Measurements from ENCODE around the gene TIMM29.

The TIMM29 gene

GRCh38 chr19:10928563-10929401 lies at the start of gene TIMM29, which contains the start of gene YIPF2:
Gene TIMM29, plus strand, starts transcription at chr19:10928811. Its CDS starts 12 bp downstream, at chr19:10928823.
Gene YIPF2, minus strand, starts transcription at chr19:10928639. Its CDS starts 229 bp downstream, at chr19:10928410.
- peak; percentile 99 for DNase-seq (ENCODE audit: low read depth)

DNA sequence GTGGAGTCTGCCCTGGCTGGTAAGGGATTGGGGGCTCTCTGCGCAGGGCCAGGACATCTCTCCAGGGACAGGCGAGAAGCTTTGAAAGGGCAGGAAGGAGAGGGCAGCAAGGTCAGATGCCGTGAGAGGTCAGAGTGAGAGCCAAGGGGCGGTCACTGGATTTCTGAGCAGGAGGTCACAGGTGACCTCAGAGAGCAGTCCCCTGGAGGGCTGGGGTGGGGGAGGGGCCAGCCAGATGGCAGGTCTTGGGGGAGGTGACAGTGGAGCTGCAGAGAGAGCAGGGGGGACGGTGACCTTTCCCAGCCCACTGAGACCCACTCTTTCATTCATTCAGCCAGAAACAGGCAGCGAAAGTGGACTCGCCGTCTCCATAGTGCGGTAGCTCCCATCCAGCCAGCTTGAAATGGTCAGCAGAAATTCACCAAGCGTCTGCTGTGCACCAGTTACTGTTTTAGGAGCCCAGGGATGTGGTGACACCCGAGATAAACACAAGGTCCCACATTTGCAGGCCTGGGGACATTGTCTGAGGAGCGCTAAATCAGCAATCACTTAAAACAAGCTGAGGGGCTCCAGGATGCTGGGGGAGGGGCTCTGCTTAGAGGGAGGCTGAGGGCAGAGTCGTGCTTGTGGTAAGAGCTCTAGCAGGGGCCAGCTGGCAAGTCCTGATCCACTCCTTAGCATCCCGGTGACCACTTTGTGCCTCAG lies 47.1 kb upstream of the TIMM29 start:
- DNase-seq (ENCODE audit: low read depth): no peak

DNA sequence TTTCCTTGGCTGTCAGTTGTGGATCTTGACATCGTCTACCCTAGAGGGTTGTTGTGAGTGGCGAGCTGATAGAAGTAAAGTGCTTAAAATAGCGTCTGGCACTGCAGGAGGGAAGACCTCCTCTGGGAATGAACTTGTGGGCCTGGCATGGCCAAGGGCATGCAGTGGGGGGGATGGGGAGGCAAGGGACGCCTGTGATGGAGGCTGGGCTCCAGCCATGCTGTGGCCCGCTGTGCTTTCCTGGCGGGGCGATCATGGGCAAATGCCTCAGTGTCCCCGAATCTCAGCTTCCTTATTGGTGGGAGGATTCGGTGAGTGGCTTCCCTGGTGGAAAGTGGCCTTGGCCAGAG lies 46.5 kb upstream of the TIMM29 start:
- no peak for DNase-seq (ENCODE audit: low read depth)

- peak; percentile 73 for DNase-seq (ENCODE audit: low read depth)
These were observed 44.3 kb upstream of the TIMM29 start for GRCh38 chr19:10884274-10884673.

GRCh38 chr19:10885201-10886169 lies 43.1 kb upstream of the TIMM29 start:
- DNase-seq (ENCODE audit: low read depth): no peak

DNA sequence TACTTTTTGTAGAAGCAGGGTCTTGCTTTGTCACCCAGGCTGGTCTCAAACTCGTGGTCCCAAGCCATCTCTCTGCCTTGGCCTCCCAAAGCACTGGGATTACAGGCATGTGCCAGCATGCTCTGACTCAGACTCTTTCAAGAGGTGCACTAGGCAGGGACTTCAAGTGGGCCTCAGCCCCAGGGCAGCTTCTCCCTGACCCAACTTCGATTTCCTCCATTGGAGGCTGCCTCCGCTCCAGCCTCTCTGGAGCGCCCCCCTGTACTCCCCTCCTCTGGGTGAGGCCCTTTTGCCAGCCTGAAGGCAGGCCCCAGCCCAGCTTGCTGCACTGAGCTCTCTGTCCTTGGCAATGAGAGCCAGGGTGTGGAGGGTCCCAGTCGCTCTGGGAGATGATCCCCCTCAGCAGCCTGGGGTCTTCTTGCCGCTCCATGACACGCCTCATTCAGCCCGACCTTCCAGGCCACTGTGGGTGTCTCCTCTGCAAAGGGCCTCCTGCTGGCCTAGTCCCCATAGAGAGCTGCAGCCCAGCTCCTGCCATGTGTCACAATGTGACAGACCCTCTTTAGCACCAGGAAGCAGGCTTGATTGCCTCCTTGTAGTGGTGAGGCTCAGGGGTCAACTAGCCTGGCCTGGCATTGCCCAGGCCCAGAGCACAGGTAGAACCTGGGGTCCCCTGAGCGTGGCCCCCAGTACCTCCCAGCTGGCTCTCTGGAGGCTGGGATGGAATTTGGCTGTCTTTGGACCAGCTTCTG lies 40.8 kb upstream of the TIMM29 start:
- peak; percentile 31 for DNase-seq (ENCODE audit: low read depth)

GRCh38 chr19:10888421-10888866 lies 40.2 kb upstream of the TIMM29 start:
- no peak for DNase-seq (ENCODE audit: low read depth)

- DNase-seq (ENCODE audit: low read depth): no peak
These were observed 38.7 kb upstream of the TIMM29 start for GRCh38 chr19:10889880-10890279.

DNA sequence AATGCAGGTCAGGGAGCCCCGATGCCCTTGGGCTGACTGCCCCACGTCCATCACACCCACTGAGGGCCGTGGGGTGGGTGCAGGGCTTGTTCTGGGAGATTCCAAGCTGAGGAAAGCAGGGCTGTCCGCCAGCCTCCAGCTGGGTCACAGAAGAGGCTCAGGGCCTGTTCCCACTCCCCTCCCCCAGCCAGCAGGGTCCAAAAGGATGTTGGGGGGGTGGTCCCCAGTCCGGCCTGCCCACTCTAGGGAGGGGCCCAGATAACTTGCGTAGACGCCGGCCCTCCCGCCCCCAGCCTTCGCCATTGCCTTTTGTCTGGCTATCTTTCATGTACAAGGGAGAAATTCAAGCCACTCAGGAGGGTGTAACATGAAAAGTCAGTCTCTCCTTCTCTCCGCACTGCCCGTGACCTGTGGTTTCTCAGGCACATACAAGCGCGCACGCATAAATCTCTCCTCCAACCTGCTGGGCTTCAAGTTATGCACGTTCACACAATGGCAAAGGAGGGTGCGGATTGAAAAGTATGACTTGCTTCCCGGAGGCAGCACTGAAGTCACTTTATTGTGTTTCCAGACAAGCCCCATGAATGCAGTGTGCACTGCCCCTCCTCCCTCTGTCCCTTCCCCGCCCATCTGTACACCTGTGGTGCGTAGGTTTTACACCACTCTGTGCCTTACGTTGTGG lies 37.1 kb upstream of the TIMM29 start:
- no peak for DNase-seq (ENCODE audit: low read depth)

DNA sequence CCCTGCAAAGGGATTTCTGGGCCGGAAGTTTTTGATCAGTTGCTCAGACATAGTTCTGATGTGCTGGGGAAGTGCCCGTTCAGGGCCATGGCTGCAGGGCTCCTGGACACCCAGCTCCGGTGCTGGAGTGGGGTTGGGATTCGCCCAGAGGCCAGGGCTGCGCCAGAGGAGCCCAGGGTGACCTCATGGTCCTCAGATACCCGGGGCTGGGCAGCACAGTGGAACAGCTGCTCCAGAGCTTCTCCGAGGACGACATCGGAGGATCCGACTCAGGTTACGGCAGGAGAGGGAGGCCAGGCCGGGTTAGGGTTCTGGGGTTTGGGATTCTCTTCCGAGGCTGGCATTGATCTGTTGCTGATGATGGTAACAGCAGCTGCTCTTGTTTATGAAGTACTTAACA lies 36.4 kb upstream of the TIMM29 start:
- no peak for DNase-seq (ENCODE audit: low read depth)

- no peak for DNase-seq (ENCODE audit: low read depth)
These were observed 33.7 kb upstream of the TIMM29 start for GRCh38 chr19:10894911-10895213.

DNA sequence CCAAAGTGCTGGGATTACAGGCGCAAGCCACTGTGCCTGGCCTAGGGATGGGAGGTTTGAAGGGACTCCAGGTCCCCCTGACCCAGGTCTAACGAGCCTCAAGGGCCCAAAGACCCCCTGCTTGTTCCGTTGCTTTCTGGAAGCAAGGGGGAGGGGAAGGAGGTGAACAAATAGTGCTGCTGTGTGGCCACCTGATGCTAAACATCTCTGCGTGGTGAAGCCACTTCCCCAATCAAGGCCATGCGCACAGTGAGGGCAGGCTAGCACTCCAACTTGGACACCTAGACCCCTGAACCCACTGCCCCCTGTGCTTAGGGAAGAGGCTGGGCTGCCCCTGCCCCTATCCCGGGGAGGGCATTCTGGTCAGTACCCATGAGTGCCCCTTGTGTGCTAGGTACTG lies 33.2 kb upstream of the TIMM29 start:
- DNase-seq (ENCODE audit: low read depth): no peak

GRCh38 chr19:10895920-10896319 lies 32.7 kb upstream of the TIMM29 start:
- DNase-seq (ENCODE audit: low read depth): no peak

GRCh38 chr19:10896851-10897526 lies 31.6 kb upstream of the TIMM29 start:
- no peak for DNase-seq (ENCODE audit: low read depth)

DNA sequence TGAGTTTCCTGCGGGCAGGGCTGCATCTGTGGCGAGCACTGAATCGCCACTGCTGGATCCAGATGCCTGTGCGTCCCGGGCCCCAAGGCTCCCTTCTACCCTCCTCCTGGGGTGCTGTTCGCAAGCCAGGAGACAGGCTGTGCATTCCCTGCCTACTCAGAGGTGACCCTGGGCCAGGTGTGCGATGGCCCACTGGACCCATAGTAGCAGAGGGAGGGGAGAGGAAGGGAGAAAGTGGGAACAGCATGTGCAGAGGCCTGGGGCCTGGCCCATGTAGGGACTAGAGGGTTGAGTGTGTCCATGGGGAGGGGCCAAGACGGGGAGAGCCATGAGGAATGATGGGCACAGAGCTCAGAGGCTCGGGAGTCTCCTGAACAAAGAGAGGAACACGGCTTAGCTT lies 30.0 kb upstream of the TIMM29 start:
- no peak for DNase-seq (ENCODE audit: low read depth)

DNA sequence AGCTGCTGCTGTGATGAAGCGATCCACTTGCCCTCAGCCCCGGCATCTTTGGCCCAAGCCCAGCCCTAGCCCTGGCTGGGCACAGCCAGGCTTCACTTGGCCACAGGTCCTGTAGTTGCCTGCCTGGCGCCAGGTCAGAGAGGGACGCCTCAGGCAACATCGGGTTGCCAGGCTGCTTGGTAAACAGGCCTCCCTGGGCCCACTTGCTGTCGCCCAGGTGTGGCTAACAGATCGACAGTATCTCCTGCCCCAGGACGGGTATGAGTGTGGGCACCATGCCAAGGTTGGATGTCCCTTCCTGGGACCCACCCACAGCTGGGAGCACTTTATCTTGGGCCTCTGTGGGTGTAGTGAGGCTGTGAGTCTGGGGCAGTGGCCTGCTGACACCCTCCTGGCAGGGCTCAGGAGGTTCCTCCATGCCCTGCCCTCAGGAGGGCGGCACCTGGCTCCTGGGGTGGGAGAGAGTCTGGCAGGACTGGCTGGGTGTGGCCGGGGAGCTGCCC lies 29.4 kb upstream of the TIMM29 start:
- DNase-seq (ENCODE audit: low read depth): no peak

DNA sequence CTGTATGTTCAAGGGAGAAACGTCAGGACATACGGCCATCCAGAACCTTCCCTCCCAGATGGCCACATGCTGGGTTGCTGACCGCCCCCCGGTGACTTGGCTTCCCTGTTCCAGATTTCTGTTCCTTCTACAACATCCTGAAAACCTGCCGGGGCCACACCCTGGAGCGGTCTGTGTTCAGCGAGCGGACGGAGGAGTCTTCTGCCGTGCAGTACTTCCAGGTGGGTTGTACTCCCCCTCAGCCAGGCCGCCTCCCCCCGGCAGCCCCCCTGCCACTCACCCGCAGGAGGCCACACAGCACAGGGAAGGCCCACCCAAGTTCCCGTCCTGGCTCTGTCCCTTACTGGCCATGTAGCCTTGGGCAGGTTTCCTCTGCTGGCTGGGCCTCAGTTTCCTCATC lies 20.7 kb upstream of the TIMM29 start:
- no peak for DNase-seq (ENCODE audit: low read depth)

- no peak for DNase-seq (ENCODE audit: low read depth)
These were observed 20.1 kb upstream of the TIMM29 start for GRCh38 chr19:10908380-10908960.

DNA sequence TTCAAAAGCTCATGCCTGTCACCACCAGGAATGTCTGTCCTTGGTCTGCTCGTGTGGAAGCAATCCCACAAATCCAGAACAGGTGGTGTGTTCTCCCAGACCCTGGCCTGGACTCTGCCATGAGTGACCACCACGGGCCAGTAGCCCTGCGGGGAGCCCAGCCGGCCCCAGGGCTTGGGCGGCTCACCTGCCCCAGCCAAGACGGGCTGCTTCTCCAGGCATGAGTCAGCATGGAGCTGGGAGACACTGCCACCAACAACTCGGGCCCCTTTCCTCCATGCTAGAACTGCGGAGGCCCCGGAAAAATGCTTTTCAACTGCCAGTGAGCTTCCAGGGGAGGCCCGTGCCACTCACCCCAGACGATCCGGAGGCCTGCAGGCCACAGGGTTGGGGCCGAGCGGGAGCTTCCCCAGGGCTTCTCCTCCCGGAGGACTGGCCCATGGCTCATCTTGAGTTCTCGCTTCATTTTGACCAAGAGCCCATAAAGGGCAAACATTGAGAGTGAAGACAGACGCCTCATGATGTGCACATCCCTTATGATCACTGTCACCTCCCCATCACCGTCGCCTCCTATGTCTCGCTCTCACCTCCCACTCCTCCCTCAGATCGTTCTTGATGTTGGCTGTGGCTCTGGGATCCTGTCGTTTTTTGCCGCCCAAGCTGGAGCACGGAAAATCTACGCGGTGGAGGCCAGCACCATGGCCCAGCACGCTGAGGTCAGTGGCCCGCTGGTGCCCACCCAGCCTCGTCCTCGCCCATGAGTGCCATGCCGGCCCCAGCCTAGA lies 16.8 kb upstream of the TIMM29 start:
- DNase-seq (ENCODE audit: low read depth): no peak

Data from ELR (cell line).